GM21786 (cell line): Measurements from ENCODE around the gene P2RX6.
"Not testable (repeated sequence)": the region's sequence is repeated elsewhere in the genome, so short reads cannot be mapped to it uniquely, and the experiment has no call there.

Source experiments
- ATAC-seq: cut with Tn5 transposase; IDR thresholded peaks from one replicate; pipeline ENCODE4 v1.9.1; 2021; ENCODE audit not compliant: unreplicated experiment

The P2RX6 gene

GRCh38 chr22:21051145-21051830 is 36.3 kb downstream of the P2RX6 start:
- no peak for ATAC-seq

GRCh38 chr22:21051831-21052400 is 37.0 kb downstream of the P2RX6 start:
- no peak for ATAC-seq

DNA sequence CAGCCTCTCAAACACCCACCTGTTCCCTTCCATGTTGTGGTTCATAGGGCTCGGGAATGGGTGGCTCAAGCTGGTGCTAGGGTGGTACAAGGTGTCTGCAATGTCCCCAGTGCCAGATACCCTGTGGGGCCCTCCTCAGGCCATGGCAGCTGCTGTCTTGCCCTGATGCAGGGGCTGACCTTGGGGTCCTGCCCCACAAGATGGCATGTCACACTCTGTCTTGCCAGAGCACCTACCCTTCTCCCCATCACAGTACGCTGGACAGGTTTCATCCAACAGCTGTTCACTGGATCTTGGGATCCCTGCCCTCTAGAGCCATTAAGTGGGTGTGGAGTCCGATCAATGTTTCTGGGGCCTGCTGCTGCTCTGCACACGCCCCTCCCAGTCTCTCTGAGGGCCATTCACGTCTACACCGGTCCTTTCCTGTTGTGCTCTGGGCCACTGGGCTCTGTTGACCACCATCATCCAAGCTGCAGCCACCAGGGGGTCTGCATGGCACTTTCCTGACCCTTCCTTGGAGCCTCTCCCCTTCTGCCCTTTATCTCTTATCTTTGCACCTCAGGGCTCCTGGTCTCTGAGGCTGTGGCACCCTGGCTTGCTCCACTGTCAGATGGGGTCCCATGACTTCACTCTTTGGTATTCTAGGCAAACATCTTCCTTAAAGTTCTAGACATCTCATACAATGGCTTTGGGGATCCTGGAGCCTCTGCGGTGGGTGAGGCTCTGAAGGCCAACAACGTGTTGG is 37.9 kb downstream of the P2RX6 start:
- no peak for ATAC-seq

DNA sequence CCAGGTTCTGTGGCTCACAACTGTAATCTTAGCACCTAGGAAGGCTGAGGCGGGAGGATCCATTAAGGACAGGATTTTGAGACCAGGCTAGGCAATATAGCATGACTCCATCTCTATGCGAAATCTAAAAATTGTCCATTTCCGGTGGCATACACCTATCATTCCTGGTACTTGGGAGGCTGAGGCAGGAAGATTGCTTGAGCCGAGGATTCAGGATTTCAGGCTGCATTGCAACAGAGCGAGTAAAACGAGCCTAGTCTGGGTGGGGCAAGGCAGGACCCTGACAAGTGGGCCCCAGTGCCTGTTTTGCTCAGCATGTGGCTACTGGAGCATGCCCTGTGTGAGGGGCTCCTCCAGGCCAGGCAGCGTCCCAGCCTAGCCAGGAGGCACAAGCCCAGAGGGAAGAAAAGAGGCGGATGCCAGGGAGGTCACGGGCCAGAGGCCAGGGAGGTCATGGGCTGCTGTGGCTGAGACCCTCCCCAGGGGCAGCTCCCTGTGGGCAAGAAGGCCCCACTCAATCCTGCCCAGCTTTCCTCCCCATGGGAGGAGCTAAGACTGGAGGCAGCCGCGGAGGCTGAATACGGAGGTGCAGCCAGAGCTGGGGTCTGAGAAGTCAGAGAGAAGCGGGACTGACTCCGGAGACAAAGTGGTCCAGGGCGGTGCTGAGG is 39.2 kb downstream of the P2RX6 start:
- no peak for ATAC-seq

DNA sequence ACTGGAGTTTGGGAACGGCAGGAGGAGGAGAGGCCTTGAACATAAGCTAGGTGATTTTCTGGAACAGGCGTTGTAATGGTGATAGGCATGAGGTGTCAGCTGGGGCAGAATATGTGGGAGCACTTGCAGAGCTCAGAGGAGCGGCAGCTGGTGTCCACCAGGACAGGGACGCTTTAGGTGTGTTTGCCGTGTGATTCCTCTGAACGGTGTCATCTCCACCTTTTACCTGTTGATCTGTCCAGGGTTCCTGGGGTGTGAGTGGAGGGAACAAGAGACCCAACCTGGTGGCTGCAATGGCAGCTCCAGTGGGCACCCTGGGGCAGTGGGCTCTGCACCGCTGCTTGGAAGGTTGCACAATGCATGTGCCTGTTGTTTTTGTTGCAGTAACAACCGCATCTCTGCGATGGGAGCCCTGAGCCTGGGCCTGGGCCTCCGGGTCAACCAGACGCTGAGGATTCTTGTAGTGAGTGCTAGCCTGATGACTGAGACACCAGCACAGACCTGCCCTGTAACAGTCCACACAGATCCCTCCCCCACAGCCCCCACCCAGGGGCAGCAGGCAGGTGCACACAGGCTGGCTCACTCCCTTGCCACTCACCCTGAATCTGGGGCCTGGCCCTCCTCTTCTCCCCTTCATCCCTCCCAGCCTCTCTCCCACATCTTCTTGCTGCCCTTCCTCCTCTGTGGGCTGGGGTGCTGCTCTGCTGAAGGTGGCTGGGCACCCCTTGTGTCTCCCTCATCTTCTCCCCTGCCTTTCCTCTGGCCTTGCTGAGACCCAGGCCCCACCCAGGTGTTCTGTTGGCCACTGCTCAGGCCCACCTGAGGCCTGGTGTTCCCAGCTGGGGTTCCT is 40.0 kb downstream of the P2RX6 start:
- no peak for ATAC-seq

DNA sequence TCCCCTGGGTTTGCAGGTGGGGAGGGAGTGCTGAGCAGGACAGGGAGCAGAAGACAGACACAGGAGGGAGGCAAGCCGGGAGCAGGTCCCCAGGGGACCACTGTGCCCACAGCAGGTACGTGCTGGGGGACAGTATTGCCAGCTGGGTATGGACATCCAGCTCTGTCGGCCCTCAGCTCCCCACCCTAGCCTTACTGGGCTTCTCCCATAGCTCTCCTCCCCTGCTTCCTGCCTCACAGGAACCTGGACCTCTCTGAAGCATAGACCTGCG is 40.5 kb downstream of the P2RX6 start:
- ATAC-seq: no peak

- ATAC-seq: no peak
Measured at GRCh38 chr22:21055880-21056319, 40.9 kb downstream of the P2RX6 start.

DNA sequence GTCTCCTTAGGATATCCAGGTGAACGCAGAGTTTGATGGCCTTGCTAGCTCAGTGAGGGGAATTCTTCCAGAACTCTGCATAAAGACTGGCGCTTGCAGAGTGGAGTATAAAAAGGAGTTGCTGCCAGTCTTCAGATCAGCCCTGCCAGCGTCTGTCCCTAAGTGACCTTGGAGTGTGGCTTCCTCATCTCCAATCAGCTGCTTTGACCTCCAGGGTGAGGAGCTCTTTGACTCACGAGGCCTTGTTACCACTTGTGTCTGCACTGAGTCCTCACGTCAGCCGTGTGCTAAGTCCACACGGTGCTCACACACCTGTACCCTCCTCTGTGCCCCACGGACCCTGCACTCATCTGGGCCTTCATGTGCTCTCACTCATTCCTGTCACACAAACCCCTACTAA is 45.4 kb downstream of the P2RX6 start:
- ATAC-seq: not testable (repeated sequence)

DNA sequence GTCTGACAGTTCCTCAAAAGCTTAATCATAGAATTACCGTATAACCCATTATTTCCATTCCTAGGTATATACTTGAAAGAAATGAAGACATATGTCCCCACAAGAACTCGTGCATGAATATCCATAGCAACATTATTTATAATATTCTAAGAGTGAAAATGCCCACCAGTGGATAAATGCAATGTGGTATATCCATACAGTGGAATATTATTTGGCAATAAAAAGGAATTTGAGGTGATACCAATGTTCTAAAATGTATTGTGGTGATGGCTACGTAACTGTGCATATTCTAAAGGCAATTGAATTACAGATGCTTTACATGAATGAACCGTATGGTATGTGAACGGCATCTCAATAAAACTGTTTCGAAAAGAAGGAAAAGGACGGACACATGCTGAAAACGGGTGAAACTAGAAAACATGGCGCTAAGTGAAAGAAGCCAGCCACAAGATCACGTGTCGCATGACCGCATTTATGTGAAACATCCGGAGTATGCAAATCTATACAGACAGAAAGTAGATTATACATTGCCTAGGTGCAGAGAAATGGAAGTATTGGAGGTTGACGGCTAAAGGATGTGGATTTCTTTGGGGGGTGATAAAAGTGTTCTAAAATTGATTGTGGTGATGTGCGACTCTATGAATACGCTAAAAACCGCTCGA is 46.8 kb downstream of the P2RX6 start:
- not testable (repeated sequence) for ATAC-seq

- not testable (repeated sequence) for ATAC-seq
Measured at GRCh38 chr22:21064425-21064824, 49.5 kb downstream of the P2RX6 start.

GRCh38 chr22:21064917-21065864 is 50.2 kb downstream of the P2RX6 start:
- no peak for ATAC-seq

DNA sequence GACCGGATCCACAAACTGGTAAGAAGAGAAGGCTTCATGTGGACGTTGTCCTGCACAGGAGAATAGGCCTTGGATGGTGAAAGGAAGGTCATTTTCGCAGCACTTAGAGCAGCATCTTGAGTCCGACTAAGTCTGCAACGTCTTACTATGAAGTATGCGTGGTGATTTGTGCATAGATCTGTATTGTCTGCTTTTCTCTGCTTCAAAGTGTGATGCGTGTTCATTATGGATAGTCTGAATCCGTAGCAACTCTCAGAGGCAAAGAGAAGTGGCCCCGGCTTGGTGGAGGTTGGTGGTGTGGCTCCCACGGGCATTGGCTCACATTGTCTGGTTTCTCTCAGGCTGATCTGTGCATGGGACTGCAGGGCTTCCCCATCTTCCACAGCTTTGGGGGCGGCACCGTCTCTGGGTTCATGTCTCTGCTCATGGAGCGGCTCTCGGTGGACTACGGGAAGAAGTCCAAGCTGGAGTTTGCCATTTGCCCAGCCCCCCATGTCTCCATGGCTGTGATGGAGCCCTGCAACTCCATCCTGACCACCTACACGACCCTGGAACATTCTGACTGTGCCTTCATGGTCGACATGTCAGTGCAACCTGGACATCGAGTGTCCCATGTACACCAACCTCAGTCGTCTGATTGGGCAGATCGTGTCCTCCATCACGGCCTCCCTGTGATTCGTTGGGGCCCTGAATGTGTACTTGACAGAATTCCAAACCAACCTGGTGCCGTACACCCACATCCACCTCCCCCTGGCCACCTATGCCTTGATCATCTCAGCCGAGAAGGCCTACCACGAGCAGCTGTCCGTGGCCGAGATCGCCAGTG is 52.3 kb downstream of the P2RX6 start:
- no peak for ATAC-seq

DNA sequence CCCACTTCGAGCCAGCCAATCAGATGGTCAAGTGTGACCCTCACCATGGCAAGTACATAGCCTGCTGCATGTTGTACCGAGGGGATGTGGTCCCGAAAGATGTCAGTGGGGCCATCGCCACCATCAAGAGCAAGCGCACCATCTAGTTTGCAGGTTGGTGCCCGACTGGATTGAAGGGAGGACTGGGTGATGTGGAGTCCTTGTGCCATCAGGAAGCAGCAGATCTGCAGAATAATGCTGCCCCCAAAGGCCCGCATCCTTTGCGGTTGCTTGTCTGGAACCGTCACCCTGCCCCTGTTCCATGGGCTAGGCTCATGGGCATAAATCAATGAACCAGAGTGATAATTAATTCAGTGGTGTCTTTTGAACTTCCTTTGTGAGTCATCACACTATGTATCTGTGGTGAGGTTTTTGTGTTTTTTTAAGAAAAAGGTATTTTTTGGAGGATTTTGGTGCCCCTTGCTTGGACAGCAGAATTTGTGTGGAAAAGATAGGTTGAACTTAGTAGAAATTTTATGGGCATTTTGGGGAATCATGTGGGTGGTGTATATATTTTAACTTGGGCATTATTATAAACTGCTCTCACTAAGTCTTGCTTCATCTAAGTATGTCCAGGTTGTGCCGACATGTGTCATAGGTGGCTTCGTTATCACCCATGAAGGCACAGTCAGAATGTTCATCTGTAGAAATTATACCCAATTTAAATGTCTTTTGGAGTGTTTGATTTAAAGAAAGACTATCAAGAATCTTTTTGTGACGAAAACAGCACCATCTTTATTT is 53.1 kb downstream of the P2RX6 start:
- no peak for ATAC-seq

GRCh38 chr22:21068681-21069276 is 53.8 kb downstream of the P2RX6 start:
- no peak for ATAC-seq

GRCh38 chr22:21069375-21069774 is 54.4 kb downstream of the P2RX6 start:
- ATAC-seq: no peak

DNA sequence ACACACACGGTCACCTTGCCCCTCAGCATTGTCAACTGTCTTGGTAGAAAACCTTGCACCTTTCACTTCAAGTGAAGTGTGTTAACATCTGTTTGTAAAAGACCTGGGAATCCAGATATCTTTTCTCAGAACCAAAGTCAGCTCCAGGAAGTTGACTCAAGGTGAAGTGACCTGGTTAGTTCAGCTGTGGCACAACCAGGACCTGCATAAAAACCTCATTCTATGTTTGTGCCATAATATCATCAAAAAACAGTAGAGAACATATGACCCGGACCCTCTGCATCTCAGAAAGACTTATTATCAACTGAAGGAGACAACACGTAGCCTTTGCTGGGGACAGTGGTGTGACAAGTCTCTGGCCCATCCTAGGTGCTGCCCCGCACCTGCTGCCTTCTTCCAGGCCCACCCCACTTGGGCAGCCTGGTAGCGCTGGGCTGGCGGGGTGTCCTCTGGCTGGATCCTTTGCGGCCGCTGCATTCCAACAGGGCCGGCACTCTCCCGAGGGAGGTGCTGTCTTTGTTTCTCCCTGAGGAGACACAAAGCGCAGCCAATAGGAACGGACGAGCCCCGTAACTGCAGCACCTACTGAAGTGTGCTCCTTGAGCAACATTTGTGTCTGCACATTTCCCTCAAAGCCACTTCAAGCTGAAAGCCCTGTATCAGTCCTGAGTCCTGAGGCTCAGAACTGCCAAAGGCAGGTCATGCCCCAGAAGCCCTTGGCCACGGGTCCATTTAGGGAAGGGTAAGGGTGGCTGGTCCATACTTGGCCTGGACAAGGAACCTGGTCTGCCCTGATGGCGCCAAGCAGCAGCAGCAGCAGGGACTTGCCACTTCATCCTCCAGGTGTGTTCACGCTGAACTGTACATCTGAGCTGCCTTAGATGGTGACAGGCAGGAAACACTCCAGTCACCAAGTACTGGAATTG is 56.0 kb downstream of the P2RX6 start:
- no peak for ATAC-seq
